Endothelial cell (in vitro differentiated cells): ENCODE measurements around the gene CARMIL3. TPM values are rescaled to one million over a fixed set of nuclear protein-coding genes. Genes with fewer than 3 reads are reported as not detected.
A peak's percentile ranks its signal among the peaks of the same experiment; 100 is the strongest.
"Not testable (repeated sequence)": the region's sequence is repeated elsewhere in the genome, so short reads cannot be mapped to it uniquely, and the experiment has no call there.

Experiments used
- DNase-seq: peaks from one replicate; pipeline ENCODE4 v3.0.0; 2021; ENCODE audit warnings: low spot score
- H3K27ac Mint-ChIP-seq: one replicate; pipeline ENCODE4 v1.8.0; 2021; ENCODE audit warnings: mixed read lengths, inconsistent platforms; ENCODE audit not compliant: unreplicated experiment
- H3K27me3 Mint-ChIP-seq: one replicate; pipeline ENCODE4 v1.8.0; 2021; ENCODE audit warnings: mild to moderate bottlenecking, moderate library complexity, mixed read lengths, inconsistent platforms; ENCODE audit not compliant: unreplicated experiment
- H3K36me3 Mint-ChIP-seq: one replicate; pipeline ENCODE4 v1.8.0; 2021; ENCODE audit warnings: mild to moderate bottlenecking, low read depth, mixed read lengths, inconsistent platforms; ENCODE audit not compliant: unreplicated experiment
- H3K4me1 Mint-ChIP-seq: one replicate; pipeline ENCODE4 v1.8.0; 2021; ENCODE audit warnings: mild to moderate bottlenecking, mixed read lengths, inconsistent platforms; ENCODE audit not compliant: unreplicated experiment
- H3K4me3 Mint-ChIP-seq: one replicate; pipeline ENCODE4 v1.8.0; 2021; ENCODE audit warnings: mild to moderate bottlenecking, mixed read lengths, inconsistent platforms; ENCODE audit not compliant: unreplicated experiment
- H3K9me3 Mint-ChIP-seq: one replicate; pipeline ENCODE4 v1.8.0; 2021; ENCODE audit warnings: mixed read lengths, inconsistent platforms; ENCODE audit not compliant: unreplicated experiment
- total RNA-seq: library from RNA; stranded (reverse); fragmentation: NEBNext Ultra II Directional; extraction: Animal tissue kit (Norgen Biotek cat#: 25700); gene quantifications from one replicate; pipeline ENCODE4 v1.2.1, GENCODE V29; 2021; ENCODE audit not compliant: unreplicated experiment
- TF ChIP-seq, protein P1 (sequence below): fragments of 200-600 bp; sonication (generic); IDR thresholded peaks from one replicate; pipeline ENCODE4 v1.5.0; 2021; ENCODE audit warnings: antibody characterized with exemption; ENCODE audit not compliant: unreplicated experiment

The CARMIL3 gene
- total RNA-seq, 1 donor from 2014 or later = 1.4 TPM

DNA sequence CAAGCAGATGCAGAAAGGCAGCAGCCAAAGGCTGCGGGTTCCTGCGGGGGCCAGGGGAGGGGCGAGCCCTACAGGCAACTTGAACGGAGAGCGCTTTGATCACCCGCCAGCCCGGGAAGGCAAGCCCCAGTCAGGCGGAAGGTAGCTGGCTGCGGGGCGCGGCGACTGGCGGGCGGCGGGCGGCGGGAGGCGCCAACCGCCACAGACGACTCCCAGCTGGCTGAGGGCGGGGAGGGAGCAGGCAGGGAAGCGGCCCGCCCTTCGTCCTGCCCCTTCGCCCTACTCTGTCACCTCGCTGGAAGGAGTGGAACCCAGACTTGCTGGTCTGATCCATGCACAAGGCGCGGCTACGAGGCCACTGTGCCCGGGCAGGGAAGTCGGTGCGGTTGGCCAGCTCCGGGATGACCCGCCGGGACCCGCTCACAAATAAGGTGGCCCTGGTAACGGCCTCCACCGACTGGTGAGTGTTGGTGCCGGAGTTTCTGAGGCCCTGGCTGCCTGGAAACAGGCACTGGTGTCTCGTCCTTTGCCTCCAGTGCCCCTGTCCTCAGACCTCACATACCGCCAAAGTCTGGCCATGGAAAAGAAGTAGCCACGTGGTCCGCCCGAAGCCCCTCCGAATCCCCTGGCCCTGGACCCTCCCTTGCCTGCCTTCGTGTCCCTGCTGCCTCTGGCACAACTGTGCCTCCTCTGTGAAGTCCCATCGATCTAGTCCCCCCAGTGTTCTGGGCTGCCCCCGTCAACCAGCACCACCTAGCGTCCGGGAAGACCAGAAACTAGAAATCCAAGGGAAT, 15.4 kb upstream of the CARMIL3 start:
- Mint-ChIP-seq H3K36me3 (no peaks in the 10 kb centered on the region), H3K9me3 (peaks cover 3% of the 10 kb centered on the region)
- DNase-seq = peak; percentile 73

DNA sequence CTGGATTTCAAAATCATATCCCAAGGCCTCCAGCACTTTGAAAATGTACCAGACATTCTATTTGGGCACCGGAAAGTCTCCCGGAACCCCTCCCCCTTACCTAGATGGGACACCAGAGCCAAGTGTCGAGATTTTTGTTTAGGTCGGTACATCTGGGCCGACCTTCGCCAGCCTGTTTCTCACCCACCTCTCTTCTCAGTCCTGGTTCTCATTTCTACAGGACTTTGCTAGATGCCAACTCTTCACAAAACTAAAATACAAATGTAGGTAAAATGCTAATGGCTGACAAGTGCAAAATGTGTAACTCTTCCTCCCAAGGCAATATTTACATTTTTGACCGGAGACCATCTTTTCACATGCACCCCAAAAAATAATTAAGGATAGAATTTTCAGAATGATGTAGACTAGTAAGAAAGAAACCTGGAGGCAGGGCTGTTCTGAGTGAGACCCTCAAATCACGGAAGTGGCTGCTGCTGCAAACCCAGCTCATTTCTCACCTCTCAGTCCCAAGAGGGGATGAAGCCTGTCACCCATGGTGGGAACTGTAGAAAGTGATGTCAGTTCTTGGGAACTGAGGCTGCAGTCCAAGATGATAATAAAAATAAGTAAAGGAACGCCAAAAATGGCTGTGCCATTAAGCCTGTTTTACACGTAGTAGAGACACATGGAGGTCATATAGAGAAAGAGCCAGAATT, 14.7 kb upstream of the CARMIL3 start:
- H3K27me3 Mint-ChIP-seq, DNase-seq: not testable (repeated sequence)
- peak overlapping the region; percentile 77 for H3K27ac Mint-ChIP-seq

More for the DNA sequence above, 15.4 kb upstream of the CARMIL3 start:
- Mint-ChIP-seq H3K4me3 (peak overlapping the region; percentile 97), H3K27me3 (peaks cover 9% of the 10 kb centered on the region), H3K4me1 (peaks cover 17% of the 10 kb centered on the region), H3K27ac (peak overlapping the region; percentile 77)
- TF ChIP-seq, protein P1, sequence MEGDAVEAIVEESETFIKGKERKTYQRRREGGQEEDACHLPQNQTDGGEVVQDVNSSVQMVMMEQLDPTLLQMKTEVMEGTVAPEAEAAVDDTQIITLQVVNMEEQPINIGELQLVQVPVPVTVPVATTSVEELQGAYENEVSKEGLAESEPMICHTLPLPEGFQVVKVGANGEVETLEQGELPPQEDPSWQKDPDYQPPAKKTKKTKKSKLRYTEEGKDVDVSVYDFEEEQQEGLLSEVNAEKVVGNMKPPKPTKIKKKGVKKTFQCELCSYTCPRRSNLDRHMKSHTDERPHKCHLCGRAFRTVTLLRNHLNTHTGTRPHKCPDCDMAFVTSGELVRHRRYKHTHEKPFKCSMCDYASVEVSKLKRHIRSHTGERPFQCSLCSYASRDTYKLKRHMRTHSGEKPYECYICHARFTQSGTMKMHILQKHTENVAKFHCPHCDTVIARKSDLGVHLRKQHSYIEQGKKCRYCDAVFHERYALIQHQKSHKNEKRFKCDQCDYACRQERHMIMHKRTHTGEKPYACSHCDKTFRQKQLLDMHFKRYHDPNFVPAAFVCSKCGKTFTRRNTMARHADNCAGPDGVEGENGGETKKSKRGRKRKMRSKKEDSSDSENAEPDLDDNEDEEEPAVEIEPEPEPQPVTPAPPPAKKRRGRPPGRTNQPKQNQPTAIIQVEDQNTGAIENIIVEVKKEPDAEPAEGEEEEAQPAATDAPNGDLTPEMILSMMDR = peak; percentile 35

DNA sequence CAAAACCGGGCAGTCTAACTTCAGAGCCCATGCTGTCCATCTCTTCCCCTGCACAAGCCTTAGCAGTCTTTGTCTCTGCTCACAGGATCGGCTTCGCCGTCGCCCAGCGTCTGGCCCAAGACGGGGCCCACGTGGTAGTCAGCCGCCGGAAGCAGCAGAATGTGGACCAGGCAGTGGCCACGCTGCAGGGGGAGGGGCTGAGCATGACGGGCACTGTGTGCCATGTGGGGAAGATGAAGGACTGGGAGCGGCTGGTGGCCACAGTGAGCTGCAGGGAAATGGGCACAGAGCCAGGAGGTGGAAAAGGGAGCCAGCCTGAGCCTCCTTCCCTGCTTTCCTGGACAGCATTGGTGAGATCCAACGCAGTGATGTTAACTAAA, 14.2 kb upstream of the CARMIL3 start:
- H3K4me3 Mint-ChIP-seq = peak overlapping the region; percentile 97
- no peaks in the 10 kb centered on the region for H3K36me3 Mint-ChIP-seq
- no peaks in the 10 kb centered on the region for H3K9me3 Mint-ChIP-seq
- no peak for DNase-seq
- TF ChIP-seq, protein P1 = no peak
- H3K27ac Mint-ChIP-seq = no peak overlapping the region
- peaks cover 7% of the 10 kb centered on the region for H3K27me3 Mint-ChIP-seq
- peaks cover 17% of the 10 kb centered on the region for H3K4me1 Mint-ChIP-seq

More for the DNA sequence above, 14.7 kb upstream of the CARMIL3 start:
- not testable (repeated sequence) for H3K36me3 Mint-ChIP-seq, H3K9me3 Mint-ChIP-seq
- H3K4me3 Mint-ChIP-seq = peak overlapping the region; percentile 97
- H3K4me1 Mint-ChIP-seq = peaks cover 17% of the 10 kb centered on the region

DNA sequence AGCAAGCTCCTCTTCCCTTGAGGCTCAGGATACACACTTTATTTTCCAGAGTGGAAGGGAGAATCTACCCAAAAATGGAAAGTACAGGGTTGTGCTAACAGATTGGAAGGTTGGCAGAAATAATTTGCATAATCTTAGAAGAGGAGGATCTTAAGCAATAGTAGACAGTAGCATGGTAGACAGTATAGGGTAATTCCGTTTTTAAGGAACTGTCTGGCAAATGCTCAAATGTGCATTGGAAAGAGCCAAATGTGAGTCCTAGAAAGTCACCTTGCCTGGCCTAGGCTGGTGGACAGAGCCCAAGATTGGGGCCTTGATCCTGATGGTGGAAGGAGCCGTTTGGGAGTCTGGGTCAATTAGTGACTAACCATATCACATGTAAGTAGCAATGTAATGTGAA, 13.1 kb upstream of the CARMIL3 start:
- TF ChIP-seq, protein P1 = no peak
- Mint-ChIP-seq H3K27me3 (peaks cover 7% of the 10 kb centered on the region), H3K27ac (no peak overlapping the region), H3K9me3 (no peaks in the 10 kb centered on the region), H3K4me1 (peaks cover 17% of the 10 kb centered on the region), H3K4me3 (peak overlapping the region; percentile 57), H3K36me3 (no peaks in the 10 kb centered on the region)
- DNase-seq = no peak

DNA sequence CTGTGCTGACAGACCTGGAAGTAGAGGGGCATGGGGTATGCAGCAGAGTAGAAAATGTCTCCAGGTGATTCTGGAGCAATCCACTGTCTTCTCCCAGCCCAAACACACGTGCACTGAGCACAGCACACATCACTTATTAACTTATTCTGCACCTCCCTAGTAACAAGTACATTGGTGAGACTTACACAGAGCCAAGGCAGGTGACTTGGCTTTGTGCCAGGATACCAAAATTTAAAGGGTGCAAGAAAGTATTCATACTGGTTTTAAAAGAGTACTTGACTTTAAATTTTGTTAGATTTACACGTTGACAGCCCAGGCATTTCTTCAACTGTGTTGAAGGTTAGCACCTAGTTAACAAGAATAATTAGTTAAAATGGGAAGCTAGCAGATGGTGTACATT, 11.1 kb upstream of the CARMIL3 start:
- H3K27me3 Mint-ChIP-seq = peaks cover 6% of the 10 kb centered on the region
- no peak for DNase-seq
- TF ChIP-seq, protein P1 = no peak
- no peaks in the 10 kb centered on the region for H3K9me3 Mint-ChIP-seq
- no peaks in the 10 kb centered on the region for H3K36me3 Mint-ChIP-seq
- no peak overlapping the region for H3K4me3 Mint-ChIP-seq
- peaks cover 17% of the 10 kb centered on the region for H3K4me1 Mint-ChIP-seq
- H3K27ac Mint-ChIP-seq = no peak overlapping the region
